GM12878 (cell line): Measurements from ENCODE around the gene CD82. TPM values are rescaled to one million over a fixed set of nuclear protein-coding genes. Genes with fewer than 3 reads are reported as not detected.

Source experiments
- ATAC-seq: fragments of 200-7000 bp; cut with Tn5 transposase; 3 replicates; pipeline ENCODE4 v1.9.1; 2020; ENCODE audit warnings: mild to moderate bottlenecking, moderate library complexity
- BruUV-seq: library from RNA; stranded (reverse); fragments of 400-500 nt; replicated peaks from 2 replicates; lab custom pipeline; 2021; lab: Mats Ljungman, UMichigan
- CTCF ChIA-PET: fragments of 300-600 bp; sonication (Branson Sonifier 250); formaldehyde crosslinking; extraction: SDS; loops from one replicate; lab custom pipeline; 2021; ENCODE audit warnings: inconsistent platforms; lab: Yijun Ruan, JAX
- POLR2A ChIA-PET: fragments of 350-600 bp; formaldehyde crosslinking; extraction: SDS; loops from one replicate; lab custom pipeline; 2021; ENCODE audit warnings: inconsistent platforms; lab: Charles Lee
- RAD21 ChIA-PET: fragments of 300-600 bp; sonication (Branson Sonifier 250); formaldehyde crosslinking; loops from one replicate; lab custom pipeline; 2023; ENCODE audit warnings: antibody characterized with exemption; ENCODE audit not compliant: unreplicated experiment; lab: Charles Lee
- SMC1A ChIA-PET: fragments of 300-600 bp; sonication (Branson Sonifier 250); formaldehyde crosslinking; loops from one replicate; lab custom pipeline; 2023; ENCODE audit not compliant: unreplicated experiment, uncharacterized antibody; lab: Charles Lee
- DNase-seq: peaks from one replicate; pipeline ENCODE4 v3.0.0-alpha.2; 2011; ENCODE audit warnings: low read depth, low spot score
- FAIRE-seq: peaks from 3 replicates; lab custom pipeline; 2011; peaks lifted over from hg19 to GRCh38; lab: Jason Lieb, UNC
- H2AFZ ChIP-seq: 2 replicates; pipeline ENCODE4 v1.6.0; 2011; ENCODE audit warnings: low read depth, low read length, control low read depth; ENCODE audit not compliant: control insufficient read depth
- H3K27ac ChIP-seq: 2 replicates; pipeline ENCODE4 v1.5.1; 2011; ENCODE audit warnings: control low read depth; ENCODE audit not compliant: control insufficient read depth, insufficient read depth
- H3K27me3 ChIP-seq, 2 experiments: replicated peaks in 1 of 2; 2 replicates each; pipeline versions ENCODE4 v1.6.0 to v1.6.1; 2011; ENCODE audit warnings: low read length in 1 of 2; ENCODE audit not compliant: control insufficient read depth in 2 of 2, insufficient read depth in 2 of 2
- H3K36me3 ChIP-seq, 2 experiments: 2 replicates each; pipeline ENCODE4 v1.5.1; 2011; ENCODE audit warnings: low read length in 1 of 2; ENCODE audit not compliant: control insufficient read depth in 2 of 2, insufficient read depth in 2 of 2
- H3K4me1 ChIP-seq: 2 replicates; pipeline ENCODE4 v1.6.1; 2011; ENCODE audit warnings: mild to moderate bottlenecking, low read length, moderate library complexity, mixed read lengths; ENCODE audit not compliant: control insufficient read depth, insufficient read depth
- H3K4me2 ChIP-seq: 2 replicates; pipeline ENCODE4 v1.6.0; 2011; ENCODE audit warnings: control low read depth; ENCODE audit not compliant: control insufficient read depth, insufficient read depth
- H3K4me3 ChIP-seq: fragments of 200-600 bp; sonication (generic); 2 replicates; pipeline ENCODE4 v1.5.1; 2016
- H3K79me2 ChIP-seq: 2 replicates; pipeline ENCODE4 v1.6.0; 2011; ENCODE audit warnings: low read length; ENCODE audit not compliant: control insufficient read depth, insufficient read depth
- H3K9ac ChIP-seq: 2 replicates; pipeline ENCODE4 v1.8.0; 2011; ENCODE audit warnings: low read length, control low read depth, mixed read lengths; ENCODE audit not compliant: control insufficient read depth, insufficient read depth
- H3K9me3 ChIP-seq: replicated peaks from 3 replicates; pipeline ENCODE4 v1.5.1; 2011; ENCODE audit warnings: mild to moderate bottlenecking, low read length; ENCODE audit not compliant: control insufficient read depth, insufficient read depth
- H4K20me1 ChIP-seq: 2 replicates; pipeline ENCODE4 v1.6.0; 2011; ENCODE audit not compliant: control insufficient read depth, insufficient read depth
- CHD2 ChIP-seq: IDR thresholded peaks from 2 replicates; pipeline ENCODE4 v1.6.1; 2011; ENCODE audit warnings: low read depth, low read length, improper control_type of control experiment, borderline replicate concordance
- EZH2 ChIP-seq: IDR thresholded peaks from 2 replicates; pipeline ENCODE4 v1.6.1; 2012; ENCODE audit warnings: low read depth, mild to moderate bottlenecking, control low read depth, inconsistent platforms, low read length, borderline replicate concordance; ENCODE audit not compliant: control insufficient read depth
- GABPA ChIP-seq: IDR thresholded peaks from 2 replicates; pipeline ENCODE4 v1.6.1; 2014; ENCODE audit warnings: antibody characterized with exemption, low read depth, mild to moderate bottlenecking, inconsistent platforms
- NR2C2 ChIP-seq: IDR thresholded peaks from 2 replicates; pipeline ENCODE4 v1.6.1; 2011; ENCODE audit warnings: borderline replicate concordance, low read depth; ENCODE audit not compliant: control insufficient read depth, insufficient read length
- SMARCA5 ChIP-seq: fragments of 450-650 bp; IDR thresholded peaks from 2 replicates; pipeline ENCODE4 v1.6.1; 2017; ENCODE audit warnings: mild to moderate bottlenecking
- SPI1 ChIP-seq: IDR thresholded peaks from 2 replicates; pipeline ENCODE4 v1.6.1; 2011; ENCODE audit warnings: low read depth, mild to moderate bottlenecking, low read length, moderate library complexity, borderline replicate concordance; ENCODE audit not compliant: insufficient read depth
- TCF12 ChIP-seq: IDR thresholded peaks from 2 replicates; pipeline ENCODE4 v1.6.1; 2011; ENCODE audit warnings: low read depth, mild to moderate bottlenecking, low read length
- YY1 ChIP-seq: IDR thresholded peaks from 2 replicates; pipeline ENCODE4 v1.6.1; 2011; ENCODE audit warnings: low read depth, mild to moderate bottlenecking, low read length
- WGBS: methylation state at CpG from one replicate; pipeline ENCODE4 v1.1.6; 2016; ENCODE audit warnings: low lambda C conversion rate; ENCODE audit not compliant: insufficient replicate concordance, insufficient coverage; ENCODE audit errors: missing lambda C conversion rate; 5-methylcytosine and 5-hydroxymethylcytosine counted together
- in situ Hi-C: fragments of 300-500 bp; cut with MboI; formaldehyde crosslinking; loops from 9 replicates; pipeline ENCODE4 v1.14.3; 2018; ENCODE audit warnings: mixed read lengths
- intact Hi-C: fragments of 100-400 bp; cut with micrococcal nuclease; formaldehyde crosslinking; loops from one replicate; pipeline ENCODE4 v1.14.2; 2022; ENCODE audit not compliant: unreplicated experiment
- polyA plus RNA-seq, 11 experiments: library from polyadenylated mRNA; depleted of rRNA in 4 of 11; unstranded in 6 of 11; stranded (reverse) in 5 of 11; fragments of >200 nt; fragmentation: Nextera tagmentation in 4 of 11; fragmentation: Illumina TruSeq in 1 of 11; extraction: Ambion mirVana in 4 of 11; extraction: Trizol in 1 of 11; gene quantifications; 1 replicate in 1 of 11; 2 replicates in 10 of 11; pipeline versions ENCODE4 v1.2.1 to v1.2.3, GENCODE V29; 2011 to 2016; ENCODE audit warnings: inconsistent platforms in 2 of 11, missing spikeins in 2 of 11, low read depth in 1 of 11
- total RNA-seq, 4 experiments: library from RNA; depleted of rRNA in 3 of 4; stranded (reverse); fragments of >200 nt in 3 of 4; fragmentation: Illumina TruSeq in 1 of 4; extraction: Trizol in 1 of 4; gene quantifications; 2 replicates each; pipeline versions ENCODE4 v1.2.1 to v1.2.3, GENCODE V29; 2013 to 2021
- TF ChIP-seq, protein P1 (sequence below): fragments of 450-650 bp; IDR thresholded peaks from 2 replicates; pipeline ENCODE4 v1.6.1; 2017; ENCODE audit warnings: mild to moderate bottlenecking, moderate library complexity
- TF ChIP-seq, protein P2 (sequence below): fragments of 450-650 bp; IDR thresholded peaks from 2 replicates; pipeline ENCODE4 v1.6.1; 2017; ENCODE audit warnings: antibody characterized with exemption, mild to moderate bottlenecking, moderate library complexity

Gene CD82
- total and polyA plus RNA-seq, 10 of the 15 experiments (the other 5 are each of a cell fraction or from before 2014, with no cell fraction given), result 5.2 to 180 (median 84.7) TPM

GRCh38 chr11:44528581-44528980 is 36.9 kb upstream of the CD82 start (continued):
- TF ChIP-seq, protein P1, sequence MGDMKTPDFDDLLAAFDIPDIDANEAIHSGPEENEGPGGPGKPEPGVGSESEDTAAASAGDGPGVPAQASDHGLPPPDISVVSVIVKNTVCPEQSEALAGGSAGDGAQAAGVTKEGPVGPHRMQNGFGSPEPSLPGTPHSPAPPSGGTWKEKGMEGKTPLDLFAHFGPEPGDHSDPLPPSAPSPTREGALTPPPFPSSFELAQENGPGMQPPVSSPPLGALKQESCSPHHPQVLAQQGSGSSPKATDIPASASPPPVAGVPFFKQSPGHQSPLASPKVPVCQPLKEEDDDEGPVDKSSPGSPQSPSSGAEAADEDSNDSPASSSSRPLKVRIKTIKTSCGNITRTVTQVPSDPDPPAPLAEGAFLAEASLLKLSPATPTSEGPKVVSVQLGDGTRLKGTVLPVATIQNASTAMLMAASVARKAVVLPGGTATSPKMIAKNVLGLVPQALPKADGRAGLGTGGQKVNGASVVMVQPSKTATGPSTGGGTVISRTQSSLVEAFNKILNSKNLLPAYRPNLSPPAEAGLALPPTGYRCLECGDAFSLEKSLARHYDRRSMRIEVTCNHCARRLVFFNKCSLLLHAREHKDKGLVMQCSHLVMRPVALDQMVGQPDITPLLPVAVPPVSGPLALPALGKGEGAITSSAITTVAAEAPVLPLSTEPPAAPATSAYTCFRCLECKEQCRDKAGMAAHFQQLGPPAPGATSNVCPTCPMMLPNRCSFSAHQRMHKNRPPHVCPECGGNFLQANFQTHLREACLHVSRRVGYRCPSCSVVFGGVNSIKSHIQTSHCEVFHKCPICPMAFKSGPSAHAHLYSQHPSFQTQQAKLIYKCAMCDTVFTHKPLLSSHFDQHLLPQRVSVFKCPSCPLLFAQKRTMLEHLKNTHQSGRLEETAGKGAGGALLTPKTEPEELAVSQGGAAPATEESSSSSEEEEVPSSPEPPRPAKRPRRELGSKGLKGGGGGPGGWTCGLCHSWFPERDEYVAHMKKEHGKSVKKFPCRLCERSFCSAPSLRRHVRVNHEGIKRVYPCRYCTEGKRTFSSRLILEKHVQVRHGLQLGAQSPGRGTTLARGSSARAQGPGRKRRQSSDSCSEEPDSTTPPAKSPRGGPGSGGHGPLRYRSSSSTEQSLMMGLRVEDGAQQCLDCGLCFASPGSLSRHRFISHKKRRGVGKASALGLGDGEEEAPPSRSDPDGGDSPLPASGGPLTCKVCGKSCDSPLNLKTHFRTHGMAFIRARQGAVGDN, result no peak
- TF ChIP-seq TCF12 (no peak), YY1 (no peak)

DNA sequence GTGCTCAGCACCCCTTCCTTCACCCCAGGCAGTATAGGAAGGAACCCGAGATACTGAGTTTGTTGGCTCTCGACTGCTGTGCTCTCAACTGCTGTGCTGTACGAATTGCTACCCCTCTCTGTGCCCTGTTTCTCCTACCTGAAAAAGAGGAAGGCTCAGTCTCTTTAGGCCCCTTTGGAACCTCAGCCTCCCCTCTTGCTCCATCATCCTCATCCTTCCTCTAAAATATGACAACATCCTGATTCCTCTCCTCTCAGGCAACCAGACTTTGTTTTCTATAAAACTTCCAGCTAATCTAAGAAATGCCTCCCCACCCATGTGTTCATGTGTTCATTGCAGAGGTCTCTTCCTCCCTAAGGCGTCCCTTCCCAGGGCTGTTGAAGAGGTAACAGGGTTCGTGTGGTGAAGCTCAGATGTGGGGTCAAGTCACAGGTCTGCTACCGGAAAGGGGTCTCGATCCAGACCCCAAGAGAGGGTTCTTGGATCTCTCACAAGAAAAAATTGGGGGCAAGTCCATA is 35.5 kb upstream of the CD82 start:
- ATAC-seq, result no peak
- WGBS, result 20% methylated on average over 7 of the region's 7 CpGs
- Histone ChIP-seq H3K4me2 (no peak overlapping the region), H3K9ac (no peak overlapping the region), H3K9me3 (no peaks in the 10 kb centered on the region), H3K4me1 (peaks cover 4% of the 10 kb centered on the region; the same call in 1 of the 2 replicates), H3K79me2 (no peaks in the 10 kb centered on the region), H3K27ac (no peak overlapping the region), H4K20me1 (no peaks in the 10 kb centered on the region), H3K4me3 (no peak overlapping the region), H3K36me3 (no peaks in the 10 kb centered on the region), H2AFZ (no peak overlapping the region), H3K27me3 (0 out of 4 replicates have a peak, but pooled peaks cover 0 to 4% of the 10 kb centered on the region in 2 experiments)
- no peak for DNase-seq
- ChIA-PET RAD21 (no interaction called here), CTCF (interaction anchor here (1.3 kb wide), 1 partner anchor 243 kb away, joined by 3 read pairs; no protein-coding TSS in a partner anchor), SMC1A (interaction anchor here (1.3 kb wide), 1 partner anchor 26 kb away, joined by 4 read pairs; no protein-coding TSS in a partner anchor), POLR2A (interaction anchor here (0.7 kb wide), 1 partner anchor 264 kb away, joined by 3 read pairs; no protein-coding TSS in a partner anchor)
- no TSS peak for BruUV-seq
- TF ChIP-seq CHD2 (no peak), SPI1 (no peak), GABPA (no peak), EZH2 (no peak), NR2C2 (no peak), SMARCA5 (no peak)
- TF ChIP-seq, protein P2, sequence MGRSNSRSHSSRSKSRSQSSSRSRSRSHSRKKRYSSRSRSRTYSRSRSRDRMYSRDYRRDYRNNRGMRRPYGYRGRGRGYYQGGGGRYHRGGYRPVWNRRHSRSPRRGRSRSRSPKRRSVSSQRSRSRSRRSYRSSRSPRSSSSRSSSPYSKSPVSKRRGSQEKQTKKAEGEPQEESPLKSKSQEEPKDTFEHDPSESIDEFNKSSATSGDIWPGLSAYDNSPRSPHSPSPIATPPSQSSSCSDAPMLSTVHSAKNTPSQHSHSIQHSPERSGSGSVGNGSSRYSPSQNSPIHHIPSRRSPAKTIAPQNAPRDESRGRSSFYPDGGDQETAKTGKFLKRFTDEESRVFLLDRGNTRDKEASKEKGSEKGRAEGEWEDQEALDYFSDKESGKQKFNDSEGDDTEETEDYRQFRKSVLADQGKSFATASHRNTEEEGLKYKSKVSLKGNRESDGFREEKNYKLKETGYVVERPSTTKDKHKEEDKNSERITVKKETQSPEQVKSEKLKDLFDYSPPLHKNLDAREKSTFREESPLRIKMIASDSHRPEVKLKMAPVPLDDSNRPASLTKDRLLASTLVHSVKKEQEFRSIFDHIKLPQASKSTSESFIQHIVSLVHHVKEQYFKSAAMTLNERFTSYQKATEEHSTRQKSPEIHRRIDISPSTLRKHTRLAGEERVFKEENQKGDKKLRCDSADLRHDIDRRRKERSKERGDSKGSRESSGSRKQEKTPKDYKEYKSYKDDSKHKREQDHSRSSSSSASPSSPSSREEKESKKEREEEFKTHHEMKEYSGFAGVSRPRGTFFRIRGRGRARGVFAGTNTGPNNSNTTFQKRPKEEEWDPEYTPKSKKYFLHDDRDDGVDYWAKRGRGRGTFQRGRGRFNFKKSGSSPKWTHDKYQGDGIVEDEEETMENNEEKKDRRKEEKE, result no peak
- in situ Hi-C loops, result no loop called here
- FAIRE-seq, result no peak
- intact Hi-C loops, result no loop called here
